Naive thymus-derived CD4-positive, alpha-beta T cell (primary cell): ENCODE data around the gene RHOC. TPM values are rescaled to one million over a fixed set of nuclear protein-coding genes. Genes with fewer than 3 reads are reported as not detected.

ENCODE experiments used
- ATAC-seq: fragments of 150-1000 bp; cut with Tn5 transposase; 2 replicates; pipeline ENCODE4 v1.10.0; 2021; ENCODE audit warnings: mild to moderate bottlenecking, moderate library complexity
- CTCF ChIA-PET: fragments of 350-600 bp; sonication (Branson Sonifier 250); formaldehyde crosslinking; loops from one replicate; lab custom pipeline; 2021; ENCODE audit warnings: antibody characterized with exemption; lab: Charles Lee
- POLR2A ChIA-PET: fragments of 350-600 bp; sonication (Branson Sonifier 250); formaldehyde crosslinking; loops from one replicate; lab custom pipeline; 2021; ENCODE audit warnings: antibody characterized with exemption, inconsistent platforms; lab: Charles Lee
- DNase-seq, 9 donors: peaks; one replicate each; pipeline versions ENCODE4 v3.0.0 to v3.0.0-alpha.2; 2020 to 2022; ENCODE audit warnings: mixed read lengths in 1 of 9
- H3K27ac ChIP-seq: one replicate; pipeline ENCODE4 v1.7.0; 2013; ENCODE audit warnings: mild to moderate bottlenecking, low read depth, low read length, moderate library complexity
- H3K27me3 ChIP-seq, 2 donors: one replicate each; pipeline ENCODE4 v1.7.0; 2013; ENCODE audit warnings: low read length in 2 of 2, mild to moderate bottlenecking in 2 of 2, moderate library complexity in 2 of 2; ENCODE audit not compliant: control insufficient read depth in 2 of 2, insufficient read depth in 2 of 2
- H3K36me3 ChIP-seq, 3 experiments: 1 replicate in 2 of 3; 2 replicates in 1 of 3; pipeline ENCODE4 v1.7.0; 2013; ENCODE audit warnings: low read length in 3 of 3, mild to moderate bottlenecking in 3 of 3, moderate library complexity in 1 of 3; ENCODE audit not compliant: insufficient read depth in 3 of 3, control insufficient read depth in 2 of 3
- H3K4me1 ChIP-seq, 2 donors: one replicate each; pipeline ENCODE4 v1.7.0; 2013; ENCODE audit warnings: low read length in 2 of 2, mild to moderate bottlenecking in 2 of 2, moderate library complexity in 1 of 2; ENCODE audit not compliant: control insufficient read depth in 2 of 2, insufficient read depth in 2 of 2
- H3K4me3 ChIP-seq: 2 replicates; pipeline ENCODE4 v1.7.0; 2013; ENCODE audit warnings: mild to moderate bottlenecking, low read length
- H3K9me3 ChIP-seq, 3 experiments: 1 replicate in 2 of 3; 2 replicates in 1 of 3; pipeline ENCODE4 v1.7.0; 2013; ENCODE audit warnings: low read length in 3 of 3; ENCODE audit not compliant: control insufficient read depth in 2 of 3
- H3K27ac Mint-ChIP-seq, 9 donors: one replicate each; pipeline ENCODE4 v1.8.0; 2020 to 2022; ENCODE audit warnings: mixed read lengths in 9 of 9, mild to moderate bottlenecking in 8 of 9, moderate library complexity in 5 of 9, inconsistent platforms in 2 of 9
- H3K27me3 Mint-ChIP-seq, 5 donors: one replicate each; pipeline ENCODE4 v1.8.0; 2021 to 2022; ENCODE audit warnings: mixed read lengths in 5 of 5, mild to moderate bottlenecking in 1 of 5
- H3K36me3 Mint-ChIP-seq, 5 donors: one replicate each; pipeline ENCODE4 v1.8.0; 2020 to 2022; ENCODE audit warnings: mixed read lengths in 5 of 5, mild to moderate bottlenecking in 3 of 5, inconsistent platforms in 1 of 5
- H3K4me1 Mint-ChIP-seq, 7 donors: one replicate each; pipeline ENCODE4 v1.8.0; 2020 to 2022; ENCODE audit warnings: mixed read lengths in 7 of 7, mild to moderate bottlenecking in 3 of 7, inconsistent platforms in 1 of 7
- H3K4me3 Mint-ChIP-seq, 10 donors: one replicate each; pipeline ENCODE4 v1.8.0; 2020 to 2022; ENCODE audit warnings: mild to moderate bottlenecking in 10 of 10, mixed read lengths in 10 of 10, moderate library complexity in 6 of 10, inconsistent platforms in 2 of 10
- H3K9me3 Mint-ChIP-seq, 11 donors: one replicate each; pipeline ENCODE4 v1.8.0; 2020 to 2022; ENCODE audit warnings: mixed read lengths in 11 of 11, mild to moderate bottlenecking in 4 of 11, inconsistent platforms in 1 of 11, moderate library complexity in 1 of 11
- intact Hi-C, 2 donors: fragments of 100-400 bp; cut with micrococcal nuclease; formaldehyde crosslinking; loops; one replicate each; pipeline ENCODE4 v1.15.1; 2023
- polyA plus RNA-seq, 2 donors: library from polyadenylated mRNA; unstranded; fragments of 300-500 nt; fragmentation: Illumina TruSeq; gene quantifications; one replicate each; pipeline ENCODE4 v1.2.3, GENCODE V29; 2021
- total RNA-seq, 6 experiments: library from RNA in 5 of 6; stranded (reverse) in 5 of 6; gene quantifications; 1 replicate in 5 of 6; 2 replicates in 1 of 6; pipeline ENCODE4 v1.2.3 and lab custom pipeline; 2021 to 2026

The RHOC gene
- total and polyA plus RNA-seq, 7 experiments from 2014 or later: 0.57 to 89.1 (median 4.2) TPM

DNA sequence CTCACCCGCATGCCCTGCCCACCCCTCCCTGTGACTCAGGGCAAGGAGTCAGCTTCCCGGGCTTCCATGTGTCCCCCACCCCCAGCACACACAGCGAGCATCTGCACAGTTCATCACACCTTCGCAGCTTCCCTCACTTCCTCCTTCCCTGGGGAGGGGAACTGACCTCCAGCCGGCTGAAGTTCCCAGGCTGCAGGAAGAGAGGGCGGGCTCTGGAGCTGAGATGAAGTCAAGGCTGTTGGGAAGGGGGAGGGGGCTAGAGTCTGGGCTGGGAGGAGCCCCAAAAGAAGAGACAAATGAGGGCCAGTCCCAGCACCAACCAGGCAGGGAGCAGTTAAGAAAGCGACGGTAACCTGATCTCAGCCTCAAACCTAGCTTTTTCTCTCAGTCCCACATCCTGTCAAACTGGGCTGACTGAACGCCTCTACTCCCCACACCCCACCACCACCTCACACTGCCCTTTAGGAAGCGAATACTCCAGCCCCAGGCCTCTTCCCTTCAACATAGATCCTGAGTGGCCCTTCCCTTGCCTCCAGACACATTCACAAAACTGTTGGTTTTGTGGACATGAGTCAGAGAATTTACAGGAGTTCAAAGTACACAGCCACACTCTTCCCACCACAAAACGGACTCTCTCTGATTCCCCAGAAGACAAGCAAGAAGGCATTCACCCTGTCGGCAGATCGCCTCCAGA lies 1.8 kb downstream of the RHOC start:
- Mint-ChIP-seq H3K9me3 (peaks cover 0 to 3% (median 0%) of the 10 kb centered on the region in 11 donors), H3K4me1 (peaks cover 33 to 72% (median 65%) of the 10 kb centered on the region in 7 donors), H3K27me3 (peaks cover 0 to 22% (median 0%) of the 10 kb centered on the region in 5 donors), H3K27ac (peak overlapping the region; percentile 14 to 87 (median 71)), H3K36me3 (peaks cover 0 to 12% (median 0%) of the 10 kb centered on the region in 5 donors), H3K4me3 (peak overlapping the region; percentile 68 to 90 (median 76))
- ATAC-seq (peak; percentile 65), DNase-seq (peak in 8 of 9 donors; percentile 30 to 65 (median 47))
- Histone ChIP-seq H3K36me3 (peaks cover 0 to 2% (median 0%) of the 10 kb centered on the region in 3 experiments), H3K9me3 (no peaks in the 10 kb centered on the region), H3K4me3 (peak overlapping the region; percentile 6), H3K27me3 (no peaks in the 10 kb centered on the region), H3K4me1 (peaks cover 28 to 41% of the 10 kb centered on the region in 2 donors), H3K27ac (no peak overlapping the region)
- CTCF ChIA-PET: interaction anchor here (1.0 to 2.0 kb wide), 3 partner anchors 9 to 203 kb away, joined by 3 to 10 read pairs (median 8); partner anchors contain the start of gene PPM1J
- intact Hi-C loops: loop anchor here in 1 of 2 donors (1.0 kb wide), 1 partner anchor 31 kb away; the partner anchor contains the start of gene MOV10
- POLR2A ChIA-PET: interaction anchor here (0.5 to 1.7 kb wide), 6 partner anchors 11 to 88 kb away, joined by 3 to 10 read pairs (median 4); partner anchors contain the start of genes CAPZA1, MOV10, PPM1J and ST7L

- H3K36me3 ChIP-seq: peaks cover 0 to 8% (median 0%) of the 10 kb centered on the region in 3 experiments
- H3K4me3 ChIP-seq: peak overlapping the region; percentile 5
- intact Hi-C loops: no loop called here
- ATAC-seq: no peak
- Mint-ChIP-seq H3K9me3 (peaks cover 0 to 3% (median 0%) of the 10 kb centered on the region in 11 donors), H3K4me1 (peaks cover 39 to 78% (median 68%) of the 10 kb centered on the region in 7 donors), H3K4me3 (peak overlapping the region; percentile 68 to 90 (median 76)), H3K27me3 (peaks cover 0 to 18% (median 0%) of the 10 kb centered on the region in 5 donors), H3K36me3 (peaks cover 0 to 18% (median 0%) of the 10 kb centered on the region in 5 donors), H3K27ac (peak overlapping the region in 7 of 9 donors; percentile 14 to 87 (median 71))
- H3K9me3 ChIP-seq: no peaks in the 10 kb centered on the region
- no peak overlapping the region for H3K27ac ChIP-seq
- peaks cover 28 to 41% of the 10 kb centered on the region in 2 donors for H3K4me1 ChIP-seq
- ChIA-PET POLR2A (interaction anchor here (0.5 to 1.7 kb wide), 6 partner anchors 11 to 87 kb away, joined by 3 to 10 read pairs (median 3); partner anchors contain the start of genes CAPZA1, MOV10, PPM1J and ST7L), CTCF (interaction anchor here (1.0 to 2.0 kb wide), 3 partner anchors 10 to 203 kb away, joined by 3 to 10 read pairs (median 8); partner anchors contain the start of gene PPM1J)
- no peaks in the 10 kb centered on the region for H3K27me3 ChIP-seq
- no peak for DNase-seq
Observed at GRCh38 chr1:112704391-112704933, 2.5 kb downstream of the RHOC start.

DNA sequence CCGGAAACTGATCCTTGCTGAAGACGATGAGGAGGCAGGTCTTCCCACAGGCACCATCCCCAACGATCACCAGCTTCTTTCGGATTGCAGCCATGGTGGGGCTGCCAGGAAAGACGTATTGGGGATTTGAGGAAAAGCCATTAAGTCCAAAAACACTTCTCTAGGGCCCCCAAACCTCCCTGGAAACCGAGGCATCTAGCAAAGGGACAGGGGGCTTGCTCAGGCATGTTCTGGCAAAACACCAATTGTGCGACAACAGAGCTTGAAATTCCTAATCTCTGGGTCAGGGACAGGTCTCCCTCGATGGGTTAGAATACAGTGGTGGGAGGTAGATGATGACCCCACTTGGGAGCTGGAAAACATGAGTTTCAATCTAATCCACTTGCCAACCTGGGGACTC lies 3.2 kb downstream of the RHOC start:
- Mint-ChIP-seq H3K36me3 (peaks cover 0 to 24% (median 0%) of the 10 kb centered on the region in 5 donors), H3K4me1 (peaks cover 39 to 80% (median 68%) of the 10 kb centered on the region in 7 donors), H3K4me3 (peak overlapping the region in 1 of 10 donors; percentile 90), H3K27me3 (peaks cover 0 to 10% (median 0%) of the 10 kb centered on the region in 5 donors), H3K27ac (peak overlapping the region in 5 of 9 donors; percentile 28 to 87 (median 71)), H3K9me3 (peaks cover 0 to 3% (median 0%) of the 10 kb centered on the region in 11 donors)
- H3K9me3 ChIP-seq: no peaks in the 10 kb centered on the region
- no peak overlapping the region for H3K27ac ChIP-seq
- DNase-seq (no peak), ATAC-seq (no peak)
- no peak overlapping the region for H3K4me3 ChIP-seq
- H3K4me1 ChIP-seq: peaks cover 28 to 41% of the 10 kb centered on the region in 2 donors
- CTCF ChIA-PET: interaction anchor here (0.7 to 2.0 kb wide), 3 partner anchors 10 to 202 kb away, joined by 3 to 10 read pairs (median 8); partner anchors contain the start of gene PPM1J
- intact Hi-C loops: no loop called here
- POLR2A ChIA-PET: interaction anchor here (1.5 to 1.7 kb wide), 2 partner anchors 29 to 84 kb away, joined by 3 to 10 read pairs; partner anchors contain the start of genes CAPZA1 and MOV10
- H3K27me3 ChIP-seq: no peaks in the 10 kb centered on the region
- H3K36me3 ChIP-seq: peaks cover 0 to 15% (median 0%) of the 10 kb centered on the region in 3 experiments

DNA sequence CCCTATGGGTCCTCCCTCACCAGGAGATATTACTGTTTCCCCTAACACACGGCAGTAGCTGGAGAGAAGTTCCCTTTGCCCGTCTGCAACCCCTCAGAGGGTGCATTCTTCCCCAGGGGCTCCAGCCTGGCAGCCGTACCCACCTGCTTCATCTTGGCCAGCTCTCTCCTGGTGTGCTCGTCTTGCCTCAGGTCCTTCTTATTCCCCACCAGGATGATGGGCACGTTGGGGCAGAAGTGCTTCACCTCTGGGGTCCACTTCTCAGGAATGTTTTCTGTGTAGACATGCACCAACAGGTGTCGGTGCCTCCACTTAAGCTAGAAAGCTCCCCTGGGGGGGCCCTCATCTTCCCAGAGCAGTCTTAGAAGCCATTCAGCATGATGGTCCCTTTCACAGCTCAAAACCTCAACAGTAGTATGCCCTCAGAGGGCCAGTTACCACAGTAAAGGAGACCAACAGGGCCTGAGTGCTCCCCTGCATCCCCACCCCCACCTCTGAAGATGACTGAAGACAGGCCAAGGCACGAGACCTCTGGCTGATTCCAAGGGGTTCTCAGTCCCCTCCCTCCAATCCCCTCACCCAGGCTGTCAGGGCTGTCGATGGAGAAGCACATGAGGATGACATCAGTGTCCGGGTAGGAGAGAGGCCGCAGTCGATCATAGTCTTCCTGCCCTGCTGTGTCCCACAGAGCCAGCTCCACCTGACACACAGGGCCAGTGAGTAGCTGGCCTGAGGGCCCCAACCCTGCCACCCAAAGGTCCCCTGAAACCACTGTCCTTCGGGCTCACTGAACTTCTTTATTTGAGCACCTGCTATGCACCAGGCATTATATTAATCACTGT lies 4.3 kb downstream of the RHOC start:
- Histone ChIP-seq H3K4me1 (peaks cover 28 to 41% of the 10 kb centered on the region in 2 donors), H3K4me3 (no peak overlapping the region), H3K36me3 (peaks cover 0 to 26% (median 0%) of the 10 kb centered on the region in 3 experiments), H3K27ac (no peak overlapping the region), H3K27me3 (no peaks in the 10 kb centered on the region), H3K9me3 (no peaks in the 10 kb centered on the region)
- Mint-ChIP-seq H3K27ac (peak overlapping the region; percentile 45 to 90 (median 84)), H3K9me3 (peaks cover 0 to 3% (median 0%) of the 10 kb centered on the region in 11 donors), H3K4me3 (peak overlapping the region in 1 of 10 donors; percentile 7), H3K27me3 (peaks cover 0 to 2% (median 0%) of the 10 kb centered on the region in 5 donors), H3K4me1 (peaks cover 39 to 75% (median 64%) of the 10 kb centered on the region in 7 donors), H3K36me3 (peaks cover 0 to 25% (median 0%) of the 10 kb centered on the region in 5 donors)
- ATAC-seq: no peak
- ChIA-PET POLR2A (interaction anchor here (0.6 to 1.5 kb wide), 3 partner anchors 29 to 83 kb away, joined by 3 read pairs; partner anchors contain the start of genes CAPZA1 and ST7L), CTCF (interaction anchor here (1.9 kb wide), 1 partner anchor 28 kb away, joined by 5 read pairs; the partner anchor contains the start of gene MOV10)
- intact Hi-C loops: no loop called here
- no peak for DNase-seq

DNA sequence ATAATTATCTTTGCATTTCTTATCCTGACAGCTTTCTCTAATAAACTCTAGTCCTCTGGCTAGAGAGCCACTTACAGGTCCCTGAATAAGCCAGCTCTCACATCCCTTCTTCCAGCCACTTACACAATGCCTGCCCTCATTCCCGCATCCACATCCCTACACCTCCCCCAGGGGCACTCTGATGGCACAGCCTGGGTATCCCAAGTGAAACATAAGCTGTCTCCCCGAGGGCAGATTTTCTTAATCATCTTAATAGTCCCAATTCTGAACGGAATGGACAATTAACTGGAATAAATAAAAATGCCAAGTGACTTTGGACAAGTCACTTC lies 4.9 kb downstream of the RHOC start:
- Histone ChIP-seq H3K4me1 (peaks cover 28 to 41% of the 10 kb centered on the region in 2 donors), H3K9me3 (no peaks in the 10 kb centered on the region), H3K27ac (no peak overlapping the region), H3K4me3 (no peak overlapping the region), H3K36me3 (peaks cover 0 to 32% (median 0%) of the 10 kb centered on the region in 3 experiments), H3K27me3 (no peaks in the 10 kb centered on the region)
- H3K9me3 Mint-ChIP-seq: peaks cover 0 to 3% (median 0%) of the 10 kb centered on the region in 11 donors
- ChIA-PET POLR2A (interaction anchor here (0.6 to 0.7 kb wide), 2 partner anchors 28 to 83 kb away, joined by 3 read pairs; partner anchors contain the start of gene ST7L), CTCF (interaction anchor here (1.9 kb wide), 1 partner anchor 27 kb away, joined by 5 read pairs; the partner anchor contains the start of gene MOV10)
- intact Hi-C loops: no loop called here
- no peaks in the 10 kb centered on the region for H3K27me3 Mint-ChIP-seq
- peak overlapping the region; percentile 45 to 90 (median 82) for H3K27ac Mint-ChIP-seq
- peaks cover 0 to 25% (median 0%) of the 10 kb centered on the region in 5 donors for H3K36me3 Mint-ChIP-seq
- ATAC-seq (no peak), DNase-seq (no peak)
- peaks cover 39 to 72% (median 62%) of the 10 kb centered on the region in 7 donors for H3K4me1 Mint-ChIP-seq
- peak overlapping the region in 5 of 10 donors; percentile 1 to 32 (median 9) for H3K4me3 Mint-ChIP-seq
